NCI-H748 (cell line): ENCODE measurements around the gene CHST9.
"Not testable (repeated sequence)": the region's sequence is repeated elsewhere in the genome, so short reads cannot be mapped to it uniquely, and the experiment has no call there.

Experiments used
- DNase-seq: peaks from one replicate; lab custom pipeline; 2025; ENCODE audit not compliant: unreplicated experiment; lab: John Stamatoyannopoulos, UW

The CHST9 gene

GRCh38 chr18:27175245-27175644 lies 9.9 kb downstream of the CHST9 start:
- no peak for DNase-seq

DNA sequence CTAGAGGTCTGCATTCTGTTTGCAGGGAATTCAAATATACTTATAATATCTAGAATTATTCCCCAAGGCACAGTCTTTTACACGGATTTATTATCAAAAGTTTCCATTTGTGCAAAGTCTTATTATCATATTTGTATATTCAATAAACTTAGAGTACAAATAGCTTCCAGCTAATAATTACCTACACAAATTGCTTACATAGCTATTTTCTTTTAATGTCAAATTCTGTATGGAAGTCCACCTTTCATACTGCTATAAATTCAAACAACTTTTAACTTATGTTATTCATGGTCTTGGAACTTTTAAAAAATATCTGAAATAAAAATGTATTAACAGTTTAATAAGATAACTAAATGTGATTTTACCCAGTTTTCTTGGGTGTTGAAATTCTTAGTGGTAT lies 13.1 kb downstream of the CHST9 start:
- no peak for DNase-seq

DNA sequence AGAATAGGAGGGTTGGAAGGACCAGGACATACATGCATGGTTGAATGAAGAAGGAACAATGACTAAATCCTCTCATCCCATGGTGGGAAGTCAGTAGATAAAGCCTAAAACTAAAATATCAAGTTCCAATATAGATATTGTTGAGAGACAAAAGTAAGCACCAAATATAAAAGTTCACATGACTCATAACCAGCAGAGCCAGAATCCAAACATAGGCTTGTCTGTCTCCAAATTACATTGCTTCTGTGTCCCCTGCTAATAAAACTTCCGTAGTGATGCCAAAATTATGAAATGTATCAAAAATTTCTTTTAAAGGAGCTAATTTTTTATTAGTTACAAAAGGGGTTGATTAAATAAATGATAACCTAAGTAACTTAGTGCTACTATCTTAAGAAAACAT lies 19.7 kb downstream of the CHST9 start:
- no peak for DNase-seq

DNA sequence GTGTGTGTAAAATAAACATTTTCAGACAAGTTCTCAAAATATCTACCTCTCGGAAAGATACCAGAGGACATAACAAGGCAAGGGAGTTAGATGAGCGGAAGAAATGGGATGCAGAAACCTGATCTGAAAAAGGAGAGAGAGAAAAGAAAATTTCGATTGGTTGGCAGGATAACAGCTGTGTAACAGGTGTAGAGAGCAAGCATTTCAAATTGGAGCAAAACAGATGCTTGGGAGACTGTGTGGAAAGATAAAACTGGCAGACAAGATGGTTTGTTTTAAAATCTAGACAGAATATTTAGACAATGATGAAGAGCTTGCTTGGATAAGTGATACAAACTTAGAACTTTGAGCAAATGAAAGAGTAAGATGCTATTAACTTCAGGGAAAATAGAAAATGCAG lies 20.2 kb downstream of the CHST9 start:
- DNase-seq: no peak

DNA sequence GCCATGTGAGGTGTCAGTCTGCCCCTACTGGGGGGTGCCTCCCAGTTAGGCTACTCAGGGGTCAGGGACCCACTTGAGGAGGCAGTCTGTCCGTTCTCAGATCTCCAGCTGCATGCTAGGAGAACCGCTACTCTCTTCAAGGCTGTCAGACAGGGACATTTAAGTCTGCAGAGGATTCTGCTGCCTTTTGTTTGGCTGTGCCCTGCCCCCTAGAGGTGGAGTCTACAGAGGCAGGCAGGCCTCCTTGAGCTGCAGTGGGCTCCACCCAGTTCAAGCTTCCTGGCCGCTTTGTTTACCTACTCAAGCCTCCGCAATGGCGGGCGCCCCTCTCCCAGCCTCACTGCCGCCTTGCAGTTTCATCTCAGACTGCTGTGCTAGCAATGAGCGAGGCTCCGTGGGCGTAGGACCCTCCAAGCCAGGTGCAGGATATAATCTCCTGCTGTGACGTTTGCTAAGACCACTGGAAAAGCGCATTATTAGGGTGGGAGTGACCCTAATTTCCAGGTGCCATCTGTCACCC lies 21.9 kb downstream of the CHST9 start:
- peak; percentile 41 for DNase-seq

DNA sequence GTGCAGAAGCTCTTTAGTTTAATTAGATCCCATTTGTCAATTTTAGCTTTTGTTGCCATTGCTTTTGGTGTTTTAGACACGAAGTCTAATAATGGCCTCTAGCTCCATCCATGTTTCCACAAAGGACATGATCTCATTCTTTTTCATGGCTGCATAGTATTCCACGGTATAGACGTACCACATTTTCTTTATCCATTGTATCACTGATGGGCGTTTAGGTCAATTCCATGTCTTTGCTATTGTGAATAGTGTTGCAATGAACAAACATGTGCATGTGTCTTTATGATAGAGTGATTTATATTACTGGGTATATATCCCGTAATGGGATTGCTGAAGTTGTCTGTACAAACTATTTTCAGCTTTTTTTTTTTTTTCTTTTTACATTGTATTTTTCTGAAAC lies 35.9 kb downstream of the CHST9 start:
- DNase-seq: not testable (repeated sequence)

DNA sequence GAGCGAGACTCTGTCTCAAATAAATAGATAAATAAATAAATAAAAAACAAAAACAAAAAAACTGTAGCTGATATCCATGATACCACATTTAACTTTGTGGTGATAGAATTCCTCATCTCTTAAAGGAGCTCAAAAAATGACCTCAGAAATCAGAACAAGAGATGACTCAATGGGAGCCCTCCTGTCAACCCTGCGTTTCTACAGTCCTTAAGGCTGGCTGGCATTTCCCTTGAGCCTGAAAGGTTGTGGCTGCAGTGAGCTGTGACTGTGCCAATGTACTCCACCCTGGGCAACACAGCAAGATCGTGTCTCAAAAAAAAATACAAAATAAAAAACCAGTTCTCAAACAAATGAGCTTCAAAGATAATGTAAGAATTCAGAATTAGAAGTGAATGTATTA lies 40.4 kb downstream of the CHST9 start:
- no peak for DNase-seq

- DNase-seq: no peak
These were observed 41.4 kb downstream of the CHST9 start for GRCh38 chr18:27143580-27144287.

DNA sequence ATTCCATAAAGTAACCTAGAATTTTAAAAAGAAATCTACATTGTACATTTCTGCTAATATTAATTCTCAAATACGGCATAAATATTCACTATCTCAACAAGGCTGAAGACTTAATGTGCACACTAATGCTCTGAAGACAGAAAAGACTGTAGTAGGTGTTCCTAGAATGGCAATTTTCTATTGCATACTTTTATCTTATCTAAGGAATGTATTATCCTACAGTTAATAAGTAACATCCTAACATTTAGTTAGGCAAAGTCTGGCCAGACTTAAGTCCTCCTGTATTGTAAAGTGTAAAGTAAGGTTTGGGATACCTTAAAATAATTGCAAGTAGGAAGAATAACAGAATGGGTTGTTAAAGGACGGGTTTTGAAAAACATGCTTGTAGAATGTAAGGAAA lies 42.2 kb downstream of the CHST9 start:
- DNase-seq: no peak

- no peak for DNase-seq
These were observed 43.2 kb downstream of the CHST9 start for GRCh38 chr18:27141876-27142275.

- peak; percentile 79 for DNase-seq
These were observed 47.0 kb downstream of the CHST9 start for GRCh38 chr18:27138079-27138478.

- DNase-seq: no peak
These were observed 48.9 kb downstream of the CHST9 start for GRCh38 chr18:27136208-27136535.

DNA sequence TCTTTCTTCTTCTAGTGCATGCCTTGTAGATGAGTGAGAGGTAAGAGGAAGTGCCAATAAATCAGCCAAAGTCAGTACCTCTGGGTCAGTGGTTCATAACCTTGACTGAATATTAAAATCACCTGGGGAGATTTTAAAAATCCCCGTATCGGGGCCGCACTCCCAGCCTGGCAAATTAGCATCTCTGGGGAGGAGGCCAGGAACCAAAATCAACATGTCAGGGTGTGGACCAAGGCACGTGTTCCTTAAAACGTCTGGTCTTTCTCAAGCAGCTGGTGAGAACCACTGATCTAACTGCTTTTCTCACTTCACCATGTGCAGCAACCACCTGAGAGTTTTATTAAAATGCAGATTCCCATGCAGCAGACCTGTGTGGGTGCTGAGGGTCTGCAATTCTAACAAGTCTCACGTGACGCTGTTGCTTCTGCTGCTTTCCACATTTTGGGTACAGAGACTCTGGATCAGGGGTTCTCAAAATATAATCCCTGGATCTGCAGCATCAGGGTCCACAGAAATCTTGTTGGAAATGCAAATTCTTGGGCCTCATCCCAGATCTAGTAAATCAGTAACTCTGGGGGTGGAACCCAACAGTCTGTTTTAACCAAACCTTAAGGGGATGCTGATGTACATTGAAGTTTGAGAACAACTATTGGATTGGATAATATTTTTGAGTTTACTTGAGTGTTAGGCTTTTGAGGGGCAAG lies 49.5 kb downstream of the CHST9 start:
- no peak for DNase-seq

DNA sequence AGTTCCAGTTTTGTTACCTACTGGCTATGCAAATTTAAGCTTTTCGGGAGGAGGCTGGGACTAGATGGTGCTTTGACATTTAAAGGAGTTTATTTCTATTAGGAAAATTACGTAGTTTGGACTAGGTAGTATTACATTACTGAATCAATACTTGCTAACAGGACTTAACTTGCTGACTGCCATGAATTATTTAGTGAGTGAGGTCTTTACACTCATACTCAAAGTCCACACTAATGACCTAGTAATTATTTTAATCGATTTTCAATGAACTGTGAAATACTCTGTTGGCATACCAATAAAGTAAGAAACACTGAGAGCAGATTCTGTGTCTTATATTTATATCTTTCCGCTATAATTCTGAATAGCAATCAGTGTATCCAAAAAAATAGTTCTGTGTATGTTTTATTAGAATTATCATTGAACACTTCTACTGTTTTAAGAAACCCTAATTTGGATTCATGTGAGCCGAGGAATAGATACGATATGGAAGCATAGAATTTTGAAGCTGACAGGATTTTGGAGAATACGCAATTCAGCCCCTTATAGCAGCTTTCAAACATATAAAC lies 55.0 kb downstream of the CHST9 start:
- DNase-seq: peak; percentile 40

DNA sequence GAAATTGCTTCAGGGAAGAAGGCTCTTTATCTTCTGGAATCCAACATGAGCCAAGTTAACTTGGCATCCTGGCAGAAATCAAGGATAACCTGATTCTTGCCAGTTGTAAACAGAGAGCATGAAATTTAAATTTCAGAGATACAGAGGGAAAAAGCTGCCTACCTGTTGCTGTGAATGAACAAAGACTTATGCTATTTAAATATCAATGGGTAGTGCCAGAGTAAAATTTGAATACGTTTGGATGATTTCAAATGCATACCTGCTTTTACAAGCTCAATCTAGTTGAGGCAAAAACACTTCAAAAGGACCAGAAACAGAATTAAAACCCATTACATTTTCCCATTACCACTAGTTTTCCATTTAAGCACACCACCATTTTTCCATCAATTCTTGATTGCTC lies 60.9 kb downstream of the CHST9 start:
- no peak for DNase-seq

- DNase-seq: no peak
These were observed 64.0 kb downstream of the CHST9 start for GRCh38 chr18:27121108-27121507.

DNA sequence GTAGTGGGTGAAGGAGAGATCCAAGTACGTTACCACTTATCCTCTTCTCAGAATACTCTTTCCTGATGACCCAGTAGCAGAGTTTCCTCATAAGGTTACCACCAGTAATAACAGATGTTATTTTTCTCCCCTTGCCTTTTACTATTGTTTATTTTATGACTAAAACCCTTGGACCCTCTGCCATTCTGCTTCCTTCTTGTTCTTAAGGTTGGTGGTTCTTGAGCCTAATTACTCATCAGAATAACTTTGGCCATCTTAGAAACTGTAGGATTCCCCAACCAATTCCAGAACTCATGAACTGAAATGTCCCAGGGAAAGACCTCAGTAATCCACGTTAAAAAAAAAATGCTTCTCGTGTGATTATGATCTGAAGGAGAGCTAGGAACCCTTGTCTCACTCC lies 64.9 kb downstream of the CHST9 start:
- DNase-seq: no peak

DNA sequence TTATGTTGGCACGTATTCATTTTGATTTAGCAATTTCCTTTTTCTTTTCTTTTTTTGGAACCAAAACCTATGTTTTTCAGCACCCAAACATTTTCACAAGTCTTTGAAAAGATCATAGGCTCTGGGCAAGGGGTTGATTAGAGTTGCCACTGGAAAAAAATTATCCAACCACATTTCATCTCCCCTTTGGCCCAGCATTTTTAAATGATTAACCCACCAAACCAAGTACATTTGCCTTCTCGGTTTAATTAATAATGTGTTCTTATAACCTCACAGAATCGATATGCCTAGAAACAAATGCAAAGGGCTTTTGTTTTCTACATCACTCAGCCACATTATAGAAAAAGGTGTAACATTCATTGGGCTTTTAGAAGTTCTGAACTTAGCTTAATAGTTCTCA lies 66.1 kb downstream of the CHST9 start:
- DNase-seq: no peak

GRCh38 chr18:27114842-27115241 lies 70.3 kb downstream of the CHST9 start:
- DNase-seq: no peak

GRCh38 chr18:27113358-27113757 lies 71.8 kb downstream of the CHST9 start:
- no peak for DNase-seq

DNA sequence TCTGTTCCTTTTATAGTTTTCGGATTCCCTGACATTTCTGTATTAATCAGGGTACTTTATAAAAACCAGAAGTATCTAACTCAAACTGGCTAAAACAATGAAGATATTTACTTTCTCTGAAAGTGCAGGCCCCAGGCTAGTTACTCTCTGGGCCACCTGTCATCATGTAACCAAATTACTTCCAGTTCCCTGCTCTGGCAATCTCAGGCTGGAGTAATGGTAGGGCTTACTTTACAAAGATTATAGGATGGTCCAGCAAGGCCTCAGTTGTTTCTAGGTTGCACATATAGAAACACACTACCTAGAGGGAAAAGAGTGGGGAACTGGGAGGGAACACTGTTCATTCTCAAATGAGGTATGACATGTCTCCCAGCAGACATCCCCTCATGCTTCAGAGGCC lies 74.8 kb downstream of the CHST9 start:
- peak; percentile 30 for DNase-seq

GRCh38 chr18:27109451-27109850 lies 75.7 kb downstream of the CHST9 start:
- DNase-seq: peak; percentile 30
